Activated CD8-positive, alpha-beta memory T cell treated with anti-CD3 and anti-CD28 coated beads, Interleukin-2, amount 50 U/mL, for 1 hour (primary cell): ENCODE measurements around the gene RHO.
"Not testable (repeated sequence)": the region's sequence is repeated elsewhere in the genome, so short reads cannot be mapped to it uniquely, and the experiment has no call there.

ENCODE experiments used
- DNase-seq: peaks from one replicate; pipeline ENCODE4 v3.0.0-alpha.2; 2020; ENCODE audit errors: extremely low read depth

RHO gene

DNA sequence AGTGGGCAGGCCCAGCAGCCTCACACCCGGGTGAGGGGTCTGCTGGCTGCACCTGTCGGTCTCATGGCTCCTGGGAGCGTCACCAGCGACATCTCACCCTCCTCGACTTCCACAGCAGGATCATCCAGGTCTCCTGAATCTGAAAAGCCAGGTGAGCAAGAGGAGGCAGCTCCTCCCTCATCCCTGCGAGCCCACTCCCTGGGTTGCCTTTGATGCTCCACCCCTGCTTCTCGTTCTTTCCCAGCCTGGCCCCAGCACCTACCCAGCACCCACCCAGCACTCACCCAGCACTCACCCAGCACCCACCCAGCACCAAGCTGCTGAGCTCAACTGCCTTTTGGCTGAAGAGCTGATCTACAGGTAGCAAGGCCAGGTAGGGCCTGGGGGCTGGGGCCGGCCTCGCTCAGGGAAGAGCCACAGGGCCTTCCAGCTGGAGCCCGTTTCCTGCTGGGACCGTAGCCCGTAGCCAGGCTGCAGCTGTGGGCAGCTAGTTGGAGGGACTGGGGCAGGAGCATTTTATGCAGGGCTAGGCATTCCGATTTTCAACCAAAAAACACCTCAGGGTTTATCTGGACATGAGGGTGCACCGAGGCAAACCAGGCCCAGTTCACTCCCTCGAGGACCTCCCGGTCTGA is 14.8 kb downstream of the RHO start, which contains the start of gene H1-8:
H1-8 (plus strand) TSS at position 20 of the 635 bp plus-strand sequence; CDS start at position 64, 44 bp downstream.
- DNase-seq, result no peak

DNA sequence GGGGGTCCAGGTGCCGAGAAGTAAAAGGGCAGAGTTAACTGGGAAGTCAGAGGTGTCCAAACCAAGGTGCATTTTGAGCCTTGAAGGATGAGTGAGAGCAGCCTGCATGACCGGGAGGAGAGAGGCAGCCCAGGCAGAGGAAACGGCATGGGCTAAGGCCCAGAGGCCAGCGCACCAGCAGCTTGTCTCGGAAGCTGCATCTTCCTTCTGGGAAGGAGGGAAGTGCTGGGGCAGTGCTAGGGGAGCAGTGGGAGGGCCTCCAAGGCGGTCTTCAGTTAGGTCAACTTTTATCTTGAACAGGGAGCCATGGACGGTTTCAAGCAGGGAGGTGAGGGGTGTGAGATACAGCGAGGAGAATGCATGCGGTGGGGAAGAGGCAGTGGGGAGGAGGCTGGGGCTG is 15.6 kb downstream of the RHO start:
- DNase-seq, result no peak

DNA sequence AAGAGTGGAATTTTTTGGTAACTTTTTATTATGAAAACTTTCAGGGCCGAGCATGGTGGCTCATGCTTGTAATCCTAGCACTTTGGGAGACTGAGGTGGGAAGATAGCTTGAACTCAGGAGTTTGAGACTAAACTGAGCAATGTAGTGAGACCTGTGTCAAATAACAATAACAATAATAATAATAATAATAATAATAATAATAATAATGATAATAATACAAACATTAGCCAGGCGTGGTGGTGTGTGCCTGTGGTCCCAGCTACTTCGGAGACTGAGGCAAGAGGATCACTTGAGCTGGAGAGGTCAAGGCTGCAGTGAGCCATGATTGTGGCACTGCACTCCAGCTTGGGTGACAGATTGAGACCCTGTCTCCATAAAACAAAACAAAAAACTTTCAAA is 17.5 kb downstream of the RHO start:
- not testable (repeated sequence) for DNase-seq

DNA sequence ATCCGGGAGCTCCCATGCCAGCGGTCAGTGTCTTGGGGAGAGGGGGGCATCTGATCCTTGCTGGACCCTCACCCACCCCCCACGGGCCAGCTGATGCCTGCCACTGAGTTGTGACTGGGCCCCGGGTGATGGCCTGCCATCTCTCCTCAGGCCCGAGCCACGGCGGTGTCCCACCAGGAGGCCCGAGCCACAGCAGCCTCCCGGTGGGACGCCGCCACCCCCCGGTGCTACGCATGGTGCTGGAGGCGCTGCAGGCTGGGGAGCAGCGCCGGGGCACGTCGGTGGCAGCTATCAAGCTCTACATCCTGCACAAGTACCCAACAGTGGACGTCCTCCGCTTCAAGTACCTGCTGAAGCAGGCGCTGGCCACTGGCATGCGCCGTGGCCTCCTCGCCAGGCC is 18.8 kb downstream of the RHO start:
- DNase-seq, result no peak

DNA sequence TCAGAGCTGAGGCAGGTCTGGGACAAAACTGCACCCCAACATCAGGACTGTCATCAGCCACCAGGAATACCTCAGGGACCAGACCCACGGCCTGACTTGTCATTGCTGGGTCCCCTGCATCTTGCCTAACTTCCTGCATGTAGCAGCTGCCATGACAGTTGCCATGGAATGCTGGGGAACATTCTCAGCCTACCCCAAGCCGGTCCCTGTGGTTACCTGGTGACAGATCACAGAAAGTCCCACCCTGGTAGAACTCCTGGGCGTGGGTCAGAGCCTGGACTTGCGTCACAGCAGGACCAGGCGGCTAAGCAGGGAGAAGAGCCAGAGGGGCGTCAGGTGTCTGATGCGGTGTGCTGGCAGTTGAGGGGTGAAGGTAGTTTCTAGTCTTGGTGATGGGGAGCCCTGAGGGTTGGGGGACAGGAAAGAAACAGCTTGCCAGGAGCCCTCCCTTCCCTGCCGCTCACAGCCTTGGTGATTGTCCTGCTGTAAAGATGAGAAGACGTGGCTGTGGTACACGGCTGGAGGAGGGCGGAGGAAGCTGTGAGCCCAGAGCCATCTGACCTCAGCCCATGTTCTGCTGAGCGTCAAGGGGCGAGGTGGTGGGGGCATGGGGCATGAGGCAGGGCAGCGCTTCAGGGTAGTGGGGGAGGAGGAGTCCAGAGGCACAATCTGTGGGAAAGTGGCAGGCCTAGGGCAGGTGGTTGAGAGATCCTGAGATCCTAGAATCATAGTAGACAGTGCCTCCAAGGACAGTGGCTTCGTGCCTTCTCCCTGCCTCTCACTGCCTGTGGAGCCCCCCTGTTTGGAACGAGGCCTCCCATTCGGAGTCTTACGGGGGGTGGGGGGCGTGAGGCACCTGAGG is 19.9 kb downstream of the RHO start:
- DNase-seq, result no peak

DNA sequence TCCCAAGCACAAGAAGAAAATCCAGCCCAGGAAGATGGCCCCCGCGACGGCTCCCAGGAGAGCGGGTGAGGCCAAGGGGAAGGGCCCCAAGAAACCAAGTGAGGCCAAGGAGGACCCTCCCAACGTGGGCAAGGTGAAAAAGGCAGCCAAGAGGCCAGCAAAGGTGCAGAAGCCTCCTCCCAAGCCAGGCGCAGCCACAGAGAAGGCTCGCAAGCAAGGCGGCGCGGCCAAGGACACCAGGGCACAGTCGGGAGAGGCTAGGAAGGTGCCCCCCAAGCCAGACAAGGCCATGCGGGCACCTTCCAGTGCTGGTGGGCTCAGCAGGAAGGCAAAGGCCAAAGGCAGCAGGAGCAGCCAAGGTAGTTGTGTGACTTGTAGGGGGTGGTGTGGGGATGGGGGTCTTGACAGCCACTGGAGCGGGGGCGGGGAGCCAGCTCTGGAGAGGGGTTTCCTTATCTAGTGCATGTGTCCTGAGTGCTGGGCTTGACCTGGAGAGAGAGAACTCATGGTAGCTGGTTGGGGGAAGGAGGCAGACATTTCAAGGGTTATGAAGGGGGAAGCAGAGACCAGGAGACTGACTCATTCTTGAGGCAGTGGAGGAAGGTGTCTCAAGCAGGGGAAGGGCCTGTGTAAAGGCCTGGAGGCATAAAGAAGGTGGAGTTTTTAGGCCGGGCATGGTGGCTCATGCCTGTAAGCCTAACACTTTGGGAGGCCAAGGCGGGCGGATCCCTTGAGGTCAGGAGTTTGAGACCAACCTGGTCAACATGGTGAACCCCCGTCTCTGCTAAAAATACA is 20.8 kb downstream of the RHO start:
- no peak for DNase-seq

DNA sequence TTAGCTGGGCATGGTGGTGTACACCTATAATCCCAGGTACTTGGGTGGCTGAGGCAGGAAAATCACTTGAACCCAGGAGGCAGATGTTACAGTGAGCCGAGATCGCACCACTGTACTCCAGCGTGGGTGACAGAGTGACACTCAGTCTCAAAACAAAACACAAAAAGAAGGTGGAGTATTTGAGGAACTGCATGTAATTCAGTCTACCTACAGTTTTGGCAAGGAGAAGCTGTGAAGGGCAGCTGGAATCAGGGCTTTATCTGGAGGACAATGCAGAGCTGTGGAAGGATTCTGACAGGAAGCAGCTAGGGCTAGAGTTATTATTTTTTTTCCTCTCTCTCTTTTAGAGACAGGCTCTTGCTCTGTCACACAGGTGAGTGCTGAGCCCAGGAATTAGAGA is 21.4 kb downstream of the RHO start:
- DNase-seq, result no peak

DNA sequence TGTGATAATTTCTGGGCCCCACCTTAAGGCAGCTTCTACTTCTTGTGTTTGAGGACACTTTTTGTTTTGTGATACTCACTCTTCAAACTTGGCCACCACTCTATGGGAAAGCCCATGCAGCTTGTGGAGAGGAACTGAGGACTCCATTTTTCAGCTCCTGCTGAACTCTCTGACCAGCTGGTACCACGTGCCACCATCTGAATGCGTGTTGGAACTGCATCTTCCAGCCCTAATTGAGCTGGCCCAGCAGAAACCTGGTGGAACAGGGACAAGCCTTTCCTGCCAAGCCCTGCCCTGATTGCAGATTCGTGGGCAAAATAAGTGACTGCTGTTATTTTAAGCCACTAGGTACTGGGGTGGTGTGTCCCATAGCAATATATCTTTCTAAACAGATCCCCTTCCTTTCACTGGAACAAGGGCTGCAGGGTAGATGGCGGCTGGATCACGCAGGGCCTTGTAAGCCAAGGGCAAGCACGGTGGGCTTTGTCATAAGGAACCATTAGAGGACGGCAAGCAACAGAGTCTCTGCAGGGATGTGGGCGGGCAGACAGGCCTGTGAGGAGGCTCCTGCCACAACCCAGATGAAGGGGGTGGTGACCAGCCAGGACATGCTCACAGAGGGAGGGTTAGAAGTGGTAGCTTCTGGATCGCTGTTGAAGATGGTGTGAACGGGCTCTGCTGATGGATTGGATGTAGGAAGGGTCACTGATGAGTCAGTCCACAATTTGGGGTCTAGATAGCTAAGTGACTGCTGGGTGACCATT is 24.0 kb downstream of the RHO start:
- DNase-seq, result no peak

DNA sequence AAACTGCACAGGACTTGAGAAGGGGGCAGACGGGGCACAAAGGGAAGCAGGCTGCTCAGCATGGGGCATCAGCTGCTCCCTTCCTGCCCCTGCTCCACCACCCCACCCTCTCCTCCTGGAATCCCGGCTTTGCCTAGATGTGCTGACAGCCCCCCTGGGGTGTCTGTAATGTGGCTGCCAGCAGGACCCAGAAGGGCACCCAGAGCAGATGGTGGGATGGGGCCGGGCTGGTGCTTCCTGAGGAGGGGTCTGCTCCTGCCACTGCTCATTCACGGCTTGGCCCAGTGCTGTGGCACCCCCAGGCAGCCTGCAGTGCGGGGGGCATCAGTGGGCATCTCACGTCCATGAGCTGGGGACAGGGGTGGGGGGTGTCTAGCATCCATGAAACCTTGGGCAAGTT is 24.7 kb downstream of the RHO start:
- no peak for DNase-seq

DNA sequence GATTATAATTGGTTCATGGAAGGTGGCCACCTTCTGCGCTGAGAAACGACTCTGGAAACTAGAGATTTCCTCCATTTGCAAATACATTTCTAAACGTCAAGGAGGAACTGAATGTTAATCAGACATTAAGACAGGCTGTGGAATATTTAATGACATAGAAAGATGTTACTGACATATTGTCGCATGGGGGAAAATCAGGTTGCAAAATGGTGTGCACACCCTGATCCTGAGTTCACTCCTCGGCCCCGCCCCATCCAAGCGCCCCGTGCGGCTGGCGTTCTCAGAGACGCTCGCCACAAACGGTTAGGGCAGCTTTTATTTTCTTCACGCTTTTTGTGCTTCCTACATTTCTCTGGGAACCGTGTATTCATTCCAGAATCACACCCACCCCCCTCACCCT is 25.3 kb downstream of the RHO start:
- no peak for DNase-seq

DNA sequence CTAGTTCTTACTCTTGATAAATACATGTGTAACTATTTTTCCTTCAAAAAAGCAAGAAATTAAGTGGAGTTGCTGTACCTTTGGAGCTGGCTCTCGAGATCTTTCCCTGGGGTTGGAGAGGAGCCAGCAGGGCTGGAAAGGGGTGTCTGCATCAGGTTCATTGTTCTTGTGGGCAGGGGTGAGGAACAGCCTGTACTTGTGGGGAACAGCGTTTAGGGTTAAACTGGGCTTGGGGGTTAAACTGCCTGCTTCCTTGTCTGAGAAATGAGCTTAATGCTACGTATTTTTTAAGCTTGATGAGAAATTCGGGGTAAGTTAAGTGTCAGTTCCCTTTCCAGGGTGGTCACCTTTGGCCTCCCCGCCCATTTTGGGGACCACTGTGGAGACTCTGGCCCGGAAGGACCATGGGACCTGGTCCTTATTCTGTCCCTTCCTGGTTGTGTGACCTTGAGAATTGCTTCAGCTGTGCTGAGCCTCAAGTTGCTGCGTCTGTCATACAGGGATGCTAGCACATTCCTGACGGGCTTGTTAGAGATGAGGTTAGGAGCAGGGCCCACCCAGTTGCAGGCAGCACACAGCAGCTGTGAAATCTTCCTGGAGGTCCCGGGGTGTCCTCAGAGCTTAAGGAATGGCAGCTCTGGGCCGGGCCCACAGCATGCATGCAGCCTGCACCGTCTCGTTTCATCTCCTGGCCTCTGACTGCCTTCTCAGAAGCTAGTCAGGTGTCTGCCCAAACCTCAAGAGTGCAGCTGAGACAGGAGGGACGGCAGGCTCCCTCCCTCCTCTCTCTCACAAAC is 26.1 kb downstream of the RHO start:
- no peak for DNase-seq

DNA sequence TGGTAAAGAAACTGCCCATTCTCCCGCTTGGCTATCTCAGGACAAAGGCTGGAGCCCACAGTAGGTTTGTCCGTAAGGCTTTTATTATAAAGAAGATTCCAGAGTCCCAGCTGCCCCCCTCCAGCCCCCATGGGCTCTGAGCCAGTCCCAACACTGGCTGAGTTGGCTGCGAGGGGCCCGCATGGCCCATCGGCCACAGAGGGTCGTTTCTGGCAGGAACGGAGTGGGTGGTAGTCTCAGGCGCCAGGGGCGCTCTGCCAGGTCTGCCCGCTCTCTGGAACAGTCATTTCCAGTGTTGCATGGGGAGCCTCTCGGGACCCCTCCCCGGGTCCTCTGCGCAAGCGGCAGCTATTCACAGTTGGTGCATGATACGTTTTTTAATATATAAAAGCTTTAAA is 26.7 kb downstream of the RHO start:
- no peak for DNase-seq

DNA sequence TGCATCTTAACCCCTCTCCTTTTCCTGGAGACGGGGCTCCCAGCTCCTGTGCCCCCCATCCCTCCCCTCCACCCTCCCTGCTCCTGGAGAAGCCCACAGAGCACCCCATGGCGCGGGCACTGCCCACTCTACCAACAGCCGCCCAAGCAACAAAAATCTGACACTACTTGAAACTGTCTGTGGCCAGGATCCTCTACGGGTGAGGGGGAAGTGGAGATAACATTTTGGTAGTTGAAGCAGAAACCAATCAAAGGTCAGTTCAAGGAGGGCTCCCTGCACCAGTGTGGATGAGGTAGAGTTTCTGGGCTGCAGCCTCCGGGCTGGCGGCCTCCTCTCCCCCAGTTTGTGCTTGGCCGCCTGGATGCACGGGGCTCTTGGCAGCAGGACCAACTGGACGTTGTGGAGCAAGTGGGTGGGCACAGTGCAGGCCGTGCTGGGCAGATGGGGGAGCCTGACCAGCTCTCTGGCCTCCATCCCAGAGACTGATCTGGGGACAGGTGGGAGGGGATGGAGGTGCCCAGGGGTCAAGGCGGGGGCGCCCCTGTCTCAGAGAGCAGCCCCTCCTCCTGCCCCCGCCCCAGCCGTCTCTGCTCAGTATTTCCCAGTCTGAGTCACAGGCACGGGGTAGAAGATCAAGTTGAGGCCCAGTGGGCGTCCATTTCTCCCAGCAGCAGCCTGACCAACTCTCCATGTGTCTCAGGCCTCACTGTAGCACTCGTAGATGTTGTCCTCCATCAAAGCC is 27.3 kb downstream of the RHO start:
- DNase-seq, result no peak

DNA sequence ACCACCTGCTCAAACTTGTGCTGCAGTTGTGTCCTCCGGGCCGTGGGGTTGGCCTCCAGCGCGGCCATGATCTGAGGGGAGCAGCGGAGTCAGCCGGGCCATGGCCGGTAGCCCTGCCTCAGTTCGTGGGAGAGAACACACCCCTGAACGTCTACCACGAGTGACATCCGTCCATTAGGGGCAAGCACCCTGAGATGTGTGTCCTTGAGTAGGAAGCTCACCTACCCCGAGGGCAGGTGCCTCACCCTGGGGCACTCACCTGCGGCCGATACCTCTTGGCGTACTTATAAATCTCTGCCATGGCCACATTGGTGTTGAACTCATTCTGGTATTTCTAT is 27.9 kb downstream of the RHO start:
- DNase-seq, result no peak

DNA sequence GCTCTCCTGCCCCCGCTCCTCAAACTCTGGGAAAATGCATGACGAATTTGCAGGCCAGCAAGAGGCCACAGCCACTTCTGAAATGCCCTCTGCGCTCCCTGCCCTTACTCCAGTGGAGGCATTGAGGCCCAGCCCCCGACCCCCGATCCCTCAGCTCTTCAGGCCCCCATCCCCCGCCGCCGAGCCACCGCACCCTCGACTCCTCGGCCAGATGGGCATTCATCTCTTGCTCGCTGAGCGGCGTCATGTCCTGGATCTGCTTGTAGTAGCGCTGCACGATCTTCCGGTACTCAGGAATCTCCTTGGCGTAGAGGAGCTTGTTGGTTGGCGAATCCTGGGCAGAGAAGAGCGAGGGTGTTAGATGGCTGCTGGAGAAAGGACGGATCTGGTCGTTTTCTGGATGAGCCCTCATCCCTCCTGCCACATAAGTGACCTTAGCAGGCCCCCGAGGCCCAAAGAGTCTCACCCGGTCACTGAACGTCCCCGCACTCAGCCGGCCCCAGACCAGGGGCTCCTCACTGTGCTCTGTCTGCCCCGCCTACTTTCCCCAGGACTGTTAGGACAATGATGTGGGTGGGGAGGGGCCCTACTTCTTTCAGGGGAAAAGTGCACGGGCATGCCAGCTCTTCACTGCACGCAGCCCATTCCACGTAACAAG is 28.6 kb downstream of the RHO start:
- no peak for DNase-seq

DNA sequence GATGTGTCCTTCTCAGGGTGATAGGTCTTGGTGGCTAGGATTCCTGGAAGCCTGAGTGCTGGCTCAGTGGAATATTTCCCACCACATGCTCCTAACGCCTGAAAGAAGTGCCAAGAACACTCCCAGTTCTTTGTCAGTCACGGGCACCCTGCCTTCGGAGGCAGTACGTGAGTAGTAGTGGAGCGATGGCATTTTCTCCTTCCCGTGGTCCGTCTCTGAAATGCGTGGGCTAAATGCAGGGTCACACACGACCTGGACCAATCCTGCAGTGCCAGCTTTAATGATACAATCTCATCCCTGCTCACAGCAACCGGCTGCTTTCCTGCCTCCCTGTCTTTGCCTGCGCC is 29.1 kb downstream of the RHO start:
- DNase-seq, result no peak

DNA sequence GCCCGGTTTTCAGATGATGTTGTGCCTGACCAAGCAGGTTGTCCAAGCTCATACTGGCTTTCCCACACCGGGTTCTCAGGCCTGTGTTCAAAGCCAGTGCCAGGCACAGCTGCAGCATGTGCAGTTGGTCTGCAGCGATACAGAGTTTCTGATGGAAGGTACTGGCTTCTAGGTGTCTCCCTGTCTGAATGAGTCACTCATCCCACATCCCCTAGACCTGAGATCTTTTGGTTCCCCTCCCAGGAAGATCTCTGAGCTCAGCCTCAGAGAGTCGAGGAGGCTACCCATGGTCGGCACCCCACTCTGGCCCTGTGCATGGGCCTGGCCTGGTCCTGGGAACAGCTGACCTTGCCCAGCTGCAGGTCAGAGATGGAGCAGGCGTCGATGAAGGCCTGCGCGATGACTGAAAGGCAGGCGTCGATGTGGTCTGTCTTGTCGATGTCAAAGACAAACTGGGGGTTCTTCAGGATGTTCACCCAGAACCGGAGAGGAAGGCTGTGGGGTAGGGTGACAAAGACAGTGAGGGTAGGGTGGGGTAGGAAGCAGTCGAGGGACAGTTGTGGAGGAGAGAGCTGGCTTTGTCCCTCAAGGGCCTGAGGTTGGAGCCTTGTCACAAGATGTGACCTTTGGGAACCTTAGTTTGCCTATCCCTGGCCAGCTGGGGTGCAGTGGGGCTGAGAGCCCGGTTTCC is 29.8 kb downstream of the RHO start:
- DNase-seq, result no peak

DNA sequence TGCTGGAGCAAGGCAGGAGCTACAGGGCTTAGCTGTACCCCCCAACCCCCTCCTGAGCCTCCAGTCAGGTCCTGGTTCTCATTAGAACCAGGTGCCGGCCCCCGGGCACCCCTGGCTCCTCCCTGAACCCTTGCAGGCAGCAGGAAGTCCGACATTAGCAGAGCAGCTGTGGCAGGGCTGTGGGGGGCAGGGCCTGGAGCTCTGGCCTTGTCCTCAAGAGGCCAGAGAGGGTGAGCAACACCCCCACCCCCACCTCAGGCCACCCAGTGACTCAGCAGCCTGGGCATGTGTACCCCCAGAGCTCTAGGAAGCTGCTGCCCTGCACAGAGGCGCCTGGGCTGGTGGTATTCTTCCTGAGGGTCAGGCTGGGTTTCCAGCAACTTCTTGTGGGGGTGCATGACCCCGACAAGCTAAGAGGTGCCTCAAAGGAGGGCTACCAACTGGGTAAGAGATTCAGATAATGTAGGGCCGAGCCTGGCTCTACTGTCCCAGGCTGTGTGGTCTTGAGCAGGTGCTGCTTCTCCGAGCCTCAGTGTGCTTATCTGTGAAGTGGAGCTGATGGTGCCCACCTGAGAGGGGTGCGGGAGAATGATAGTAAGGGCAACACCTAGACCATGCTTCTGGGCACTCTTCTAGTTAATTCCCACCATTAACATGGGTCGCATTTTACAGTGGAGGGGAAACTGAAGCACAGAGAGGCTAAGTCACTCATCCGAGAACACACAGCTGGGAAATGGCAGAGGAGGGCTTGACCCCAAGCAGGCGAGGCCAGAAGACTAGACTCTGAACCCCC is 30.5 kb downstream of the RHO start:
- DNase-seq, result no peak
